DMS 273 (cell line): ENCODE measurements around the gene ZP3.
"Not testable (repeated sequence)": the region's sequence is repeated elsewhere in the genome, so short reads cannot be mapped to it uniquely, and the experiment has no call there.

Experiments used
- DNase-seq: peaks from one replicate; lab custom pipeline; 2025; ENCODE audit not compliant: unreplicated experiment; lab: John Stamatoyannopoulos, UW

Gene ZP3

DNA sequence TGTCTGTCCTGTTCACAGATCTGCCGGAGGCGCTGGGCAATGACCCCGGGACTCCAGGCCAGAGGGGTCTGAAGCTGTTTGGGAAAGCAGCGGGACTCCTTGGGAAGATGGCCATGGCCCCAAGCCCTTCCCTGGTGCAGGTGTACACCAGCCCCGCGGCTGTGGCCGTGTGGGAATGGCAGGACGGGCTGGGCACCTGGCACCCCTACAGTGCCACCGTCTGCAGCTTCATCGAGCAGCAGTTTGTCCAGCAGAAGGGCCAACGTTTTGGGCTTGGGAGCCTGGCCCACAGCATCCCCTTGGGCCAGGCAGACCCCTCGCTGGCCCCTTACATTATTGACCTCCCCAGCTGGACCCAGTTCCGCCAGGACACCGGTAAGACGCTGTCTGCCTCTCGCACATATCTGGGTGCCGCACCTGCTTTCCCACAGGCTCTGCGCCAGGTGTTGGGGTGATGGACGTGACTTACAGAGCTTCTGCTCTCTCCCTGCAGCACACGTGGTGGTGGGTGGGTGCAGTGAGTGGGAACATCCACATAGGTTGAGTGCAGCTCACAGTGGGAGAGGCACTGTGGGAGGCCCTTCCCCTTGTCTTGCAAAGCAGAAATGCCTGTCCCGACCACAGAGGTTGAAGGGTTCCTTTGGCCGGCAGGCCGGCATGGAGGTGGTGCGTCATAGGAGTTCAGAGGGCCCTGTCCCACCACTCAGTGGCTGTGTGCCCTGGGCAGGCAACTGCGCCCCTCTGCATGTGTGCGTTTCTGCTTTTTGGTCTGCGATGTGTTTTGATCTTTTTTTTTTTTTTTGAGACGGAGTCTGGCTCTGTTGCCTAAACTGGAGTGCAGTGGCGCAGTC is 55.9 kb downstream of the ZP3 start:
- not testable (repeated sequence) for DNase-seq

DNA sequence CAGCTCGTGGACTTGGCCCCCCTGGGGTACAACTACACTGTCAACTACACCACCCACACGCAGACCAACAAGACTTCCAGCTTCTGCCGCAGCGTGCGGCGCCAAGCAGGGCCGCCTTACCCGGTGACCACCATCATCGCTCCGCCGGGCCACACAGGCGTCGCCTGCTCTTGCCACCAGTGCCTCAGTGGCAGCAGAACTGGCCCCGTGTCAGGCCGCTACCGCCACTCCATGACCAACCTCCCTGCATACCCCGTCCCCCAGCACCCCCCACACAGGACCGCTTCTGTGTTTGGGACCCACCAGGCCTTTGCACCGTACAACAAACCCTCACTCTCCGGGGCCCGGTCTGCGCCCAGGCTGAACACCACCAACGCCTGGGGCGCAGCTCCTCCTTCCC is 57.9 kb downstream of the ZP3 start:
- DNase-seq, result not testable (repeated sequence)

DNA sequence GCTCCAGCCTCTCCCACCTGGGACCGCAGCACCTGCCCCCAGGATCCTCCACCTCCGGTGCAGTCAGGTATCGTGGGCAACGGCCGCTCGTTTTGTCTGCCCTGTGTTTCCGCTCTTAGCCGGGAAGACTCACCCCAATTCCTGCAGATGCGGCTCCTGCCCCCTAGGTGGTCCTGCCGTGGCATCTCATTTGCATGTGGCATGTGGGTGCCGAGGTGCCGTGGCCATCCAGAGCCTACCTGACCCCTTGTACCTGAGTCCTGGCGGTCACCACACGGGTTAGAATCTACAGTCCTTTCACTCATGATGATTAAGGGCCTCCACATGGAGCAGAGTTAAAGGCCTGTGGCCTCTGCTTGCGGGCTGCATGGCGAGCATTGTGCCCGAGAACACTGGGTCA is 58.3 kb downstream of the ZP3 start:
- DNase-seq, result not testable (repeated sequence)

DNA sequence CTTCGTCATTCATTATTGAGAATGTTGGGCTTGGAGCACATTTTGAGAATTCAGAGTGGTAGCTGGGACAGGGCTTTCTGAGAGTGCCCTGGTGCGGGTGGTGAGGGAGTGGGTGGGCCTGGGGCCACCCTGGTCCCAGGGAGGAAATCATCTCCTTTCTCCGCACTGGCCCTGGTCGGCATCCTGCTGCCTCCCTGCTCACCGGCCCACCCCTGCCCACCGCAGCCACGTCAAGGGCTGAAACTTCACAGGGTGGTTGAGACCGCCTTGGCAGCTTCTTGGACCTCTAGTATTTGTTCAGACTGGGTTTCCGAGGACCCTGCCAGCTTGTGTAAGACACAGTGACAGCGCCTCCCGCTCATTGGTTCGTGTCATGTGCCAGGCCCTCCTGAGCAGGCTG is 59.7 kb downstream of the ZP3 start:
- DNase-seq, result not testable (repeated sequence)

DNA sequence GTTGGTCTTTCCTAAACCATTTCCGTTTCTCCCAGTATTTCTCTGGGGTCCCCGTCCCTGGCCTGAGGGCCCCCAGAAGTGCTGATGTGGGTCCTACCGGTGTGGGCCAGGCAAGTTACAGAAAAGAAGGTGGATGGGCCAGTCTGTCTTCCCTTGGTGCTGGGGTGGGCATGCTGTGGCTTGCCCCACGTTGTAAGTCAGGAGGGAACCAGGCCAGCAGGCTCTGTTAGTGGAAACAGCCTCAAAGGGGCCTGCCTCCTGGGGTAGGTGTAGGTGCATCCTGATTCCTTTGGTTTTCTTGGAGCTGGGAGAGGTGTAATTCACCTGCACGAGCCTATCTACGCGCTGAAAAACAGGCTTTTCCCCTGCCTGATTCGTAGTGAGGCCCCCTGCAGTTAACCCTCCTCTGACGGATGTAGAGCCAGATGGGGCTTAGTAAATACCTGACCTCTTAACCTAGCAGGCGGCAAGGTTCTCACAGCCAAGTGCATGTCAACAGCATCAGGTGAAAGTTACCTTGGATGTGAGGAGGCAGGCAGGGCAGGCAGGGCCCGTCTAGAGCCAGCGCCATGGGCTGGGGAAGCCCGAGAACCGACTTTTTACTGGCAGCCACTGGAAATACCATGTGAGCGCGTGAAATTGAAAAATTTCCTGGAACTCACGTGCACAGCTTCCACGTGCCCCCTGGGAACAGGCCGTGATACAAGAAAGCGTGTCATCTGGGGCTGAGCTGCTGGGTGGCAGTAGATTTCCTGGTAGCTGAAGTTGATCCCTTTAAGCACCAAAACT is 61.3 kb downstream of the ZP3 start:
- not testable (repeated sequence) for DNase-seq

DNA sequence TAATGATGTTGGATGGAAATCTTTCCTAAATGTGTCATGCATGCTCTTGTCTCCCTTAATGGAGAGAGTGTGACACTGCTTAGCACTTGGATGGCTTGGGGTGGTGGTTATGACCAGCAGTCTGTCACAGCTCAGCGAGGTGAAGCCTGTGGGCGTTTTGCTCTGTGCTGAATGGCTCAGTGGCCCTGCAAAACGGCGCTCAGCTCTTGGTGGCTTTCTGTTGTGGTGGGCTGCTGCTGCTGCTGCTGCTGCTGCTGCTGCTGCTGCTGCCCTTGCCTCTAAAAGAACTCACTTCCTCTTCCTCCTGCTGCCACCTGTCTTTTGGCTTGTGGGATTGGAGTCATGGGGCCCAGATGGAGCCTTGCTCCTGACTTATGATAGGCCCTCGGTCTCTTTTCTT is 61.9 kb downstream of the ZP3 start:
- not testable (repeated sequence) for DNase-seq

DNA sequence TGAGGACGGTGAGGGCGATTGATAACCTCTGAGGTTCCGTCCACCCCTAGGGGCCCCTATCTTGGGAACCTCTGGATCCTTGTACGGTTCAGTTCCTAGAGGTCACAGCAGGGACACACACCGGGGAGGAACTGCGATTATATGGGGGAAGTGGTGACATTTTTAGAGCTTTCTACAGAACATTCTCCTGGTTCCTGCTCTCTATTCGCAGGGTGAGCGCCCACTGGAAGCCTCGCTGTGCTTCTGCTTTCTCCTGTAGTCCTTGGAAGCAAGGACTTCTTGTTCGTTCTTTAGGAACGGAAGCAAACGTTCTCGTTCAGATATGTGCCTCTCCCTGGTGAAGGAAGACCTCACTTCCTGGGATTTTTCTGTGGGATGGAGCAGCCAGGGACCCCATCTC is 63.2 kb downstream of the ZP3 start:
- not testable (repeated sequence) for DNase-seq
